K562 (cell line): Measurements from ENCODE around the gene HAT1. TPM values are rescaled to one million over a fixed set of nuclear protein-coding genes. Genes with fewer than 3 reads are reported as not detected.

Experiments used
- BHLHE40 ChIP-seq: IDR thresholded peaks from 2 replicates; pipeline ENCODE4 v1.6.1; 2011; ENCODE audit warnings: low read length, improper control_type of control experiment
- CREM ChIP-seq: IDR thresholded peaks from 2 replicates; pipeline ENCODE4 v1.6.1; 2014; ENCODE audit warnings: antibody characterized with exemption, low read depth
- DEAF1 ChIP-seq: fragments of 450-650 bp; formaldehyde crosslinking; IDR thresholded peaks from 2 replicates; pipeline ENCODE4 v1.4.0; 2020; ENCODE audit warnings: mild to moderate bottlenecking, moderate library complexity
- KLF13 ChIP-seq: fragments of 450-650 bp; IDR thresholded peaks from 2 replicates; pipeline ENCODE4 v1.6.1; 2016; ENCODE audit warnings: missing genetic modification characterization, low read depth, mild to moderate bottlenecking, missing compliant biosample characterization, moderate library complexity, borderline replicate concordance
- LEF1 ChIP-seq: fragments of 450-650 bp; IDR thresholded peaks from 2 replicates; pipeline ENCODE4 v1.6.1; 2016; ENCODE audit warnings: mild to moderate bottlenecking
- NFIC ChIP-seq: fragments of 450-650 bp; IDR thresholded peaks from 2 replicates; pipeline ENCODE4 v1.6.1; 2017; ENCODE audit warnings: mild to moderate bottlenecking, inconsistent platforms
- STAT6 ChIP-seq: sonication (generic); formaldehyde crosslinking; IDR thresholded peaks from 2 replicates; pipeline ENCODE4 v1.8.1; 2023; ENCODE audit warnings: mild to moderate bottlenecking, missing genetic modification reagents
- U2AF1 ChIP-seq: fragments of 200-400 bp; formaldehyde crosslinking; optimal IDR thresholded peaks from 2 replicates; pipeline ENCODE3; 2017; ENCODE audit warnings: mild to moderate bottlenecking, low read depth, low read length, moderate library complexity
- ZNF740 ChIP-seq, 3 experiments: fragments of 200-800 bp in 1 of 3; sonication (Bioruptor generic) in 1 of 3; sonication (generic) in 1 of 3; formaldehyde crosslinking in 1 of 3; IDR thresholded peaks; 2 replicates each; pipeline versions ENCODE4 v1.6.1 to v1.8.0; 2016 to 2022; ENCODE audit warnings: mild to moderate bottlenecking in 2 of 3, missing compliant biosample characterization in 2 of 3, missing genetic modification characterization in 2 of 3, missing genetic modification reagents in 1 of 3
- polyA plus RNA-seq, 8 experiments: library from polyadenylated mRNA; depleted of rRNA in 4 of 8; stranded (reverse) in 5 of 8; unstranded in 3 of 8; fragments of >200 nt; fragmentation: Nextera tagmentation in 2 of 8; fragmentation: Illumina TruSeq in 1 of 8; extraction: Ambion mirVana in 2 of 8; extraction: Trizol in 1 of 8; gene quantifications; 2 replicates each; pipeline versions ENCODE4 v1.2.1 to v1.2.3, GENCODE V29; 2011 to 2014; ENCODE audit warnings: inconsistent platforms in 1 of 8, missing spikeins in 1 of 8
- total RNA-seq, 7 experiments: library from RNA; depleted of rRNA in 6 of 7; stranded (reverse); fragments of >200 nt in 6 of 7; fragmentation: Illumina TruSeq in 2 of 7; extraction: Trizol in 2 of 7; gene quantifications; 2 replicates each; pipeline versions ENCODE4 v1.2.1 to v1.2.3, GENCODE V29; 2011 to 2021; ENCODE audit warnings: low replicate concordance in 1 of 7
- TF ChIP-seq, protein P1 (sequence below): sonication (generic); formaldehyde crosslinking; IDR thresholded peaks from 2 replicates; pipeline ENCODE4 v1.8.0; 2023; ENCODE audit warnings: mild to moderate bottlenecking, missing genetic modification reagents
- TF ChIP-seq, protein P2 (sequence below), 2 experiments: IDR thresholded peaks in 1 of 2; conservative IDR thresholded peaks in 1 of 2; 2 replicates each; pipeline ENCODE4 v1.6.1; 2016; ENCODE audit warnings: low read depth in 2 of 2, mild to moderate bottlenecking in 1 of 2, missing compliant biosample characterization in 1 of 2, missing genetic modification characterization in 1 of 2, moderate library complexity in 1 of 2

HAT1 gene
- total and polyA plus RNA-seq, 9 of the 15 experiments (the other 6 are each of a cell fraction or from before 2014, with no cell fraction given), result 125 to 384 (median 244) TPM

- TF ChIP-seq, protein P1, sequence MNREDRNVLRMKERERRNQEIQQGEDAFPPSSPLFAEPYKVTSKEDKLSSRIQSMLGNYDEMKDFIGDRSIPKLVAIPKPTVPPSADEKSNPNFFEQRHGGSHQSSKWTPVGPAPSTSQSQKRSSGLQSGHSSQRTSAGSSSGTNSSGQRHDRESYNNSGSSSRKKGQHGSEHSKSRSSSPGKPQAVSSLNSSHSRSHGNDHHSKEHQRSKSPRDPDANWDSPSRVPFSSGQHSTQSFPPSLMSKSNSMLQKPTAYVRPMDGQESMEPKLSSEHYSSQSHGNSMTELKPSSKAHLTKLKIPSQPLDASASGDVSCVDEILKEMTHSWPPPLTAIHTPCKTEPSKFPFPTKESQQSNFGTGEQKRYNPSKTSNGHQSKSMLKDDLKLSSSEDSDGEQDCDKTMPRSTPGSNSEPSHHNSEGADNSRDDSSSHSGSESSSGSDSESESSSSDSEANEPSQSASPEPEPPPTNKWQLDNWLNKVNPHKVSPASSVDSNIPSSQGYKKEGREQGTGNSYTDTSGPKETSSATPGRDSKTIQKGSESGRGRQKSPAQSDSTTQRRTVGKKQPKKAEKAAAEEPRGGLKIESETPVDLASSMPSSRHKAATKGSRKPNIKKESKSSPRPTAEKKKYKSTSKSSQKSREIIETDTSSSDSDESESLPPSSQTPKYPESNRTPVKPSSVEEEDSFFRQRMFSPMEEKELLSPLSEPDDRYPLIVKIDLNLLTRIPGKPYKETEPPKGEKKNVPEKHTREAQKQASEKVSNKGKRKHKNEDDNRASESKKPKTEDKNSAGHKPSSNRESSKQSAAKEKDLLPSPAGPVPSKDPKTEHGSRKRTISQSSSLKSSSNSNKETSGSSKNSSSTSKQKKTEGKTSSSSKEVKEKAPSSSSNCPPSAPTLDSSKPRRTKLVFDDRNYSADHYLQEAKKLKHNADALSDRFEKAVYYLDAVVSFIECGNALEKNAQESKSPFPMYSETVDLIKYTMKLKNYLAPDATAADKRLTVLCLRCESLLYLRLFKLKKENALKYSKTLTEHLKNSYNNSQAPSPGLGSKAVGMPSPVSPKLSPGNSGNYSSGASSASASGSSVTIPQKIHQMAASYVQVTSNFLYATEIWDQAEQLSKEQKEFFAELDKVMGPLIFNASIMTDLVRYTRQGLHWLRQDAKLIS (CRISPR knock-in tag), result 0 out of 2 replicates have a peak, but pooled peaks have one; percentile 45
- TF ChIP-seq DEAF1, result peak; percentile 56
- no peak for TF ChIP-seq ZNF740 (CRISPR knock-in tag; IDR thresholded peaks at IDR 0.05)
- no peak for TF ChIP-seq ZNF740 (tag; IDR thresholded peaks at IDR 0.05)
- peak; percentile 67; the same call in 1 of the 2 replicates for TF ChIP-seq CREM
- peak; percentile 74 for TF ChIP-seq BHLHE40
- TF ChIP-seq LEF1, result 0 out of 2 replicates have a peak, but pooled peaks have one; percentile 48
- peak; percentile 69; the same call in 1 of the 2 replicates for TF ChIP-seq KLF13
- peak; percentile 34; the same call in 1 of the 2 replicates for TF ChIP-seq NFIC
- peak; percentile 91; the same call in 1 of the 2 replicates for TF ChIP-seq STAT6 (CRISPR knock-in tag)
- TF ChIP-seq U2AF1, result no peak
- TF ChIP-seq, protein P2, sequence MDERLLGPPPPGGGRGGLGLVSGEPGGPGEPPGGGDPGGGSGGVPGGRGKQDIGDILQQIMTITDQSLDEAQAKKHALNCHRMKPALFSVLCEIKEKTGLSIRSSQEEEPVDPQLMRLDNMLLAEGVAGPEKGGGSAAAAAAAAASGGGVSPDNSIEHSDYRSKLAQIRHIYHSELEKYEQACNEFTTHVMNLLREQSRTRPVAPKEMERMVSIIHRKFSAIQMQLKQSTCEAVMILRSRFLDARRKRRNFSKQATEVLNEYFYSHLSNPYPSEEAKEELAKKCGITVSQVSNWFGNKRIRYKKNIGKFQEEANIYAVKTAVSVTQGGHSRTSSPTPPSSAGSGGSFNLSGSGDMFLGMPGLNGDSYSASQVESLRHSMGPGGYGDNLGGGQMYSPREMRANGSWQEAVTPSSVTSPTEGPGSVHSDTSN (CRISPR knock-in tag; IDR thresholded peaks at IDR 0.05; ENCODE audit: low read depth), result no peak
- TF ChIP-seq, protein P2 (tag; conservative IDR thresholded peaks at IDR 0.05; ENCODE audit: low read depth), result no peak
Observed at GRCh38 chr2:171999604-172000469, 77.6 kb downstream of the HAT1 start, which contains the start of gene METAP1D (continued).
